Activated T-cell treated with anti-CD3 and anti-CD28 coated beads, Interleukin-2, amount 50 U/mL, for 4 hours (primary cell): Measurements from ENCODE around the gene MOAP1. TPM values are rescaled to one million over a fixed set of nuclear protein-coding genes. Genes with fewer than 3 reads are reported as not detected.
A peak's percentile ranks its signal among the peaks of the same experiment; 100 is the strongest.
"Not testable (repeated sequence)": the region's sequence is repeated elsewhere in the genome, so short reads cannot be mapped to it uniquely, and the experiment has no call there.

Source experiments
- ATAC-seq, 2 donors: fragments of 200-7000 bp; cut with Tn5 transposase; one replicate each; pipeline ENCODE4 v1.10.0; 2021
- DNase-seq: peaks from one replicate; pipeline ENCODE4 v3.0.0-alpha.2; 2020
- H3K27me3 Mint-ChIP-seq: one replicate; pipeline ENCODE4 v1.8.0; 2021; ENCODE audit warnings: low read depth, mixed read lengths
- H3K36me3 Mint-ChIP-seq: one replicate; pipeline ENCODE4 v1.8.0; 2022; ENCODE audit warnings: mixed read lengths; ENCODE audit not compliant: insufficient read depth
- H3K4me1 Mint-ChIP-seq: one replicate; pipeline ENCODE4 v1.8.0; 2021; ENCODE audit warnings: low read depth, mixed read lengths
- H3K4me3 Mint-ChIP-seq: one replicate; pipeline ENCODE4 v1.8.0; 2021; ENCODE audit warnings: mild to moderate bottlenecking, moderate library complexity, mixed read lengths
- H3K9me3 Mint-ChIP-seq: one replicate; pipeline ENCODE4 v1.8.0; 2021; ENCODE audit warnings: mixed read lengths
- total RNA-seq, 3 donors: library from RNA; stranded (reverse); gene quantifications; one replicate each; pipeline ENCODE4 v1.2.1, GENCODE V29; 2021

Gene MOAP1
- total RNA-seq, 3 donors from 2014 or later = 15.9 to 19.3 (median 16.8) TPM

- not testable (repeated sequence) for H3K4me1 Mint-ChIP-seq, DNase-seq, H3K27me3 Mint-ChIP-seq, H3K9me3 Mint-ChIP-seq, H3K4me3 Mint-ChIP-seq, H3K36me3 Mint-ChIP-seq, ATAC-seq
These were observed 19.1 kb downstream of the MOAP1 start for GRCh38 chr14:93165271-93166265.

GRCh38 chr14:93163564-93163963, 21.1 kb downstream of the MOAP1 start:
- Mint-ChIP-seq H3K27me3 (no peaks in the 10 kb centered on the region), H3K4me3 (no peak overlapping the region), H3K4me1 (no peaks in the 10 kb centered on the region), H3K36me3 (no peaks in the 10 kb centered on the region), H3K9me3 (no peaks in the 10 kb centered on the region)
- ATAC-seq (no peak), DNase-seq (no peak)

DNA sequence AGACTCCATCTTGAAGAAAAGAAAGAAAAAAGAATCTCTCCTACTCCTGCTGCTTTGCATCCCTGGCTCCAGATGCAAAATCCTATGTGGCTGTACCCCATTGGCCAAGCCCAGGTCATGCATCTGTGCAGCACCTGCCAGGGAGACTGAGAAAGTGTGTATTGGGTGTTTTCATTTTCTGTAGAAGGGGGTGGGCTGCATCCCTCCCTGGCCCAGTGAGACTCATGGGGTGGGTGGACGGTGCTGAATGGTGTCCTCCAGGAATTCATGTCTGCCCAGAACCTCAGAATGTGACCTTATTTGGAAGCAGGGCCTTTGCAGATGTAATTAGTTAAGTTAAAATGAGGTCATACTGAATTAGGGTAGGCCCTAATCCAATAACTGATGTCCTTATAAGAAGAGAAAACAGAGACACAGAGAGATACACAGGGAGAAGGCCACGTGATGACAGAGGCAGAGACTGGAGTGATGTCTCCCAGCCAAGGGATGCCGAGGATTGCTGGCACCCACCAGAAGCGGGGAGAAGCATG, 23.2 kb downstream of the MOAP1 start:
- no peak for DNase-seq
- no peaks in the 10 kb centered on the region for H3K9me3 Mint-ChIP-seq
- H3K4me3 Mint-ChIP-seq = no peak overlapping the region
- ATAC-seq = no peak
- no peaks in the 10 kb centered on the region for H3K36me3 Mint-ChIP-seq
- H3K4me1 Mint-ChIP-seq = no peaks in the 10 kb centered on the region
- H3K27me3 Mint-ChIP-seq = no peaks in the 10 kb centered on the region

DNA sequence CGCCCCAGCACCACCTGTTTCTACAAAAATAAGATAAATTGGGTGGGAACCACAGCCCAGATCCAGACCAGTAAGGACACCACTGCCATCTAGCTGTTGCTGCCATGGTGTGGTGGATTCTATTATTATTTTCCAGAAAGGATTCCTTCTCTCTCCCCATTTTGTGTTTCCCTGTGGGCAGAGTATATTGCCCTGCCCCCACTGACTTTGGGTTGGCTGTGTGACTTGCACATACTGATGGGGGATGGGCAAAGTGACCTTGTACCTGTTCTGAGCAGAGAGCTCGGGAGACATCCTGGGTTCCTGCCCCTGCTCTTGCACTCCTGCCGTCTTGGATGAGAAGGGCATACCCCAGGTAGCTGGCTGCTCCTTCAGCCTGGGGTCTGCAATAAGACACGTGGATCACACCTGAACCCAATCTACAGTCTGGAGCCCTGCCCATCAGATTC, 24.3 kb downstream of the MOAP1 start:
- H3K4me1 Mint-ChIP-seq = no peaks in the 10 kb centered on the region
- ATAC-seq = no peak

DNA sequence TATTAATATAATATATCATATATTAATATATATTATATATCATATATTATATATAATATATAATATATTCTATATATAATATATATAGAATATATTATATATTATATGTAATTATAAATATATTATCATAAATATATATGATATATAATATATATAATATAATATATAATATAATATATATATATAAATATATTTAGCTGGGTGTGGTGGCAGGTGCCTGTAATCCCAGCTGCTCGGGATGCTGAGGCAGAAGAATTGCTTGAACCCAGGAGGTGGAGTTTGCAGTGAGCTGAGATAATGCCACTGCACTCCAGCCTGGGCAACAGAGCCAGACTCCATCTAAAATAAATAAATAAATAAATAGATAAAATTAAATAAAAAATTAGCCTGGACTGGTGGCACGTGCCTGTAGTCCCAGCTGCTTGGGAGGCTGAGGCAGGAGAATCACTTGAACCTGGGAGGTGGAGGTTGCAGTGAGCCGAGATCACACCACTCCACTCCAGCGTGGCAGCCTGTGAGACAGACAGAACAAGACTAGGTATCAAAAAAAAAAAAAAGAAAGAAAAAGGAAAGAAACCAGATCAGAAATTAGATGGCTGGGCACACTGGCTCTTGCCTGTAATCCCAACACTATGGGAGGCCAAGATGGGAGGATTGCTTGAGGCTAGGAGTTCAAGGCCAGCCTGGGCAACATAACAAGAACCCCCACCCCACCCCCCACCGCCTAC, 24.9 kb downstream of the MOAP1 start:
- H3K27me3 Mint-ChIP-seq, H3K36me3 Mint-ChIP-seq, H3K4me3 Mint-ChIP-seq, H3K9me3 Mint-ChIP-seq, H3K4me1 Mint-ChIP-seq, DNase-seq, ATAC-seq: not testable (repeated sequence)

More for the DNA sequence above, 24.3 kb downstream of the MOAP1 start:
- Mint-ChIP-seq H3K9me3 (no peaks in the 10 kb centered on the region), H3K27me3 (no peaks in the 10 kb centered on the region), H3K36me3 (no peaks in the 10 kb centered on the region), H3K4me3 (no peak overlapping the region)
- no peak for DNase-seq

GRCh38 chr14:93158349-93158748, 26.3 kb downstream of the MOAP1 start:
- H3K4me1 Mint-ChIP-seq, ATAC-seq, H3K27me3 Mint-ChIP-seq, DNase-seq, H3K4me3 Mint-ChIP-seq, H3K9me3 Mint-ChIP-seq, H3K36me3 Mint-ChIP-seq: not testable (repeated sequence)

GRCh38 chr14:93156693-93157369, 27.9 kb downstream of the MOAP1 start:
- Mint-ChIP-seq H3K36me3 (no peaks in the 10 kb centered on the region), H3K27me3 (peaks cover 3% of the 10 kb centered on the region), H3K4me1 (no peaks in the 10 kb centered on the region), H3K9me3 (no peaks in the 10 kb centered on the region), H3K4me3 (no peak overlapping the region)
- ATAC-seq = peak in 1 of 2 donors; percentile 10
- no peak for DNase-seq

DNA sequence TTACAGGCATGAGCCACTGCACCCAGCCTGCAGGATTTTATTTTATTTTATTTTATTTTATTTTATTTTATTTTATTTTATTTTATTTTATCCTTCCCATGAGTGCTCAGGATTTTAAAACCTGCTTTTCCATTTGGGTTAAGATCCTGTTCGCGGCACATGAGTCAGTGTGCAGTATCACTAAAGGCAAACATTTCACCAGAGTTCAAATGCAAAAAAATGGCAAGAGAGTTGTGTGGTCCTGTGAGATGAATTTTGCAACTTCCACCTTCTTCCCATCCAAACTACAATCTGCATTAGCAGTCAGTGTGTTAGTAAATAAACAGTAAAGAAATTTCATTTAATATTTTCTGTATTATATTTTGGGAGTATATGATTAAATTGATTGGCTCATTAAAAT, 29.0 kb downstream of the MOAP1 start:
- Mint-ChIP-seq H3K36me3 (no peaks in the 10 kb centered on the region), H3K4me3 (no peak overlapping the region), H3K4me1 (no peaks in the 10 kb centered on the region), H3K27me3 (peaks cover 3% of the 10 kb centered on the region), H3K9me3 (no peaks in the 10 kb centered on the region)
- ATAC-seq (no peak), DNase-seq (no peak)

- Mint-ChIP-seq H3K4me3 (no peak overlapping the region), H3K27me3 (peaks cover 3% of the 10 kb centered on the region), H3K4me1 (no peaks in the 10 kb centered on the region), H3K9me3 (no peaks in the 10 kb centered on the region), H3K36me3 (no peaks in the 10 kb centered on the region)
- ATAC-seq (no peak), DNase-seq (no peak)
These were observed 31.6 kb downstream of the MOAP1 start for GRCh38 chr14:93153121-93153520.

DNA sequence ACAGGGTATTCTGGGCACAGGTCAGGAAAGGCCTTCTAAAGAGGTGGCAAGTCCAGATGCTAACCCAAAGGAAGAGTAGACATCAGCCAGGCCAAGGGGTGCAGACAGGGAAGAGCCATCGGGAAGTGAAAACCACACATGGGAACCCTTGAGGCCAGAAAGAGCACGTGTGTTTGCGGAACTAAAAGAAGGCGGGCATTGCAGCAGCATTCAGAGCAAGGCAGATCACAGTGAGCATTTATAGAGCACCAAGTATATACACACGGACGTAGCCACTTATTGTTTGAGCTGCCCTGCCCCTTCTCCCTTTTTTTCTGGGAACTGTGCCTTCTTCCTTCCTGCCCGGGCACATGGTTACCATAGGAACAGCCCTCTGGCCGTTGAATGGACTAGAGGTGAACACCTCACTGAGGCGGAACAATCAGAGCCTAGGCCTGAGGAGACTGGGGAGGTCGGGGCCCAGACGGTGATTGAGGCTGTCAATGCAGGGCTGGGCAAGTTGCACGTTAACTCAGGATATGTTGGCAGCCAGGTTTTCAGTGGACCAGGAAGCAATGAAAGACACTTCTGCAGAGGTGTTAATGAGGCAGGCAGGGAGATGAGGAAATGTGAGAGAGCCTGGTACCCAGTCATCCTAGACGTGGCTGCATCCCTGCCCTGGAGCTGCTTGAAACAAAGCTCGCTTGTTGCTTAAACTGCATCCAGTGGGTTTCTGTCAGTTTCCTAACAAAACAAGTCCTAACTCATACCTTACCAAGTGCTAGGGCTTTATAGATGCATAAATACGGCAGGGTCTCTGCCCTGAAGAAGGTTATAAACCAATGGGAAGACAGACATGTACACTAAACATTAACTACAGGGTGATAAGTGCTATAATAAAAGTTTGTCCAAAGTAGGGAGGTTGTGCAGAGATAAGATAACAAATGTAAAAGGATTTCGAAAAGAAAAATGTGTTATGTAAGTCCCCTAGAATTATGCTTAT, 34.2 kb downstream of the MOAP1 start:
- H3K9me3 Mint-ChIP-seq = no peaks in the 10 kb centered on the region
- H3K36me3 Mint-ChIP-seq = no peaks in the 10 kb centered on the region
- H3K4me1 Mint-ChIP-seq = no peaks in the 10 kb centered on the region
- ATAC-seq (no peak), DNase-seq (no peak)
- H3K4me3 Mint-ChIP-seq = no peak overlapping the region
- H3K27me3 Mint-ChIP-seq = peaks cover 3% of the 10 kb centered on the region

- no peak overlapping the region for H3K4me3 Mint-ChIP-seq
- ATAC-seq (no peak), DNase-seq (no peak)
- H3K27me3 Mint-ChIP-seq = peaks cover 3% of the 10 kb centered on the region
- H3K36me3 Mint-ChIP-seq = no peaks in the 10 kb centered on the region
- H3K9me3 Mint-ChIP-seq = no peaks in the 10 kb centered on the region
- H3K4me1 Mint-ChIP-seq = no peaks in the 10 kb centered on the region
These were observed 35.7 kb downstream of the MOAP1 start for GRCh38 chr14:93148979-93149378.

- Mint-ChIP-seq H3K9me3 (no peaks in the 10 kb centered on the region), H3K36me3 (no peaks in the 10 kb centered on the region), H3K4me1 (no peaks in the 10 kb centered on the region), H3K27me3 (no peaks in the 10 kb centered on the region), H3K4me3 (no peak overlapping the region)
- ATAC-seq (peak; percentile 30 to 64), DNase-seq (no peak)
These were observed 38.6 kb downstream of the MOAP1 start for GRCh38 chr14:93146119-93146518.
